Cerebellar cortex (tissue), 1 donor: Measurements from ENCODE around the gene GLIS1.
A peak's percentile ranks its signal among the peaks of the same experiment; 100 is the strongest.

Experiments
- DNase-seq: peaks from one replicate; pipeline ENCODE4 v3.0.0-alpha.2; 2015; ENCODE audit warnings: low spot score

GLIS1 gene

GRCh38 chr1:53548031-53548491 lies 190.9 kb downstream of the GLIS1 start:
- DNase-seq = no peak

DNA sequence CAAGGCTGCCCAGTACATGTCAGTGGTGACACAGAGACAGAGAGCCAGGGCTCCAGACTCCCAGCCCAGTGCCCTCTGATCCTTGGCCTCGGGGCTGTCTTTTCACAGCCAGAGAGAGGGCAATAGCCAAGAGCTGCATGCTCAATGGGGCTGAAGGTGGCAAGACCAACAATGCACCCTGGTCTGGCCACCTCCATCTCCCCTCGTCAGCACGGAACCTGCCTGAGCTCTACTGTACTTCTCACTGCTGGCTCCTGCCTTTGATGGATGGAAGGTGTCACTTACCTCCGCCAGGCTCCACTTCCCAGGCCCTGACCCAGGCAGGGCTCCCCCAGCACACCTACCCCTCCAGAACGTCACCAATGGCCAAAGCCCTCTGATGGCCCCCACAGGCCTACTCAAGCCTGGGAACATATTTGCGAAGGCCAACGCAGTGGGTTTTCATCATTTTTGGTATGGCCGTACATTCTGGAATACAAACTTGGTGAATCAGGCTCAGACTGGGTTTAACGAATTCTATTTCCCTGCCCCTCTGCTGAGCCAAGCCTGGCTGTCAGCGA lies 191.7 kb downstream of the GLIS1 start:
- no peak for DNase-seq

GRCh38 chr1:53546409-53547155 lies 192.4 kb downstream of the GLIS1 start:
- no peak for DNase-seq

DNA sequence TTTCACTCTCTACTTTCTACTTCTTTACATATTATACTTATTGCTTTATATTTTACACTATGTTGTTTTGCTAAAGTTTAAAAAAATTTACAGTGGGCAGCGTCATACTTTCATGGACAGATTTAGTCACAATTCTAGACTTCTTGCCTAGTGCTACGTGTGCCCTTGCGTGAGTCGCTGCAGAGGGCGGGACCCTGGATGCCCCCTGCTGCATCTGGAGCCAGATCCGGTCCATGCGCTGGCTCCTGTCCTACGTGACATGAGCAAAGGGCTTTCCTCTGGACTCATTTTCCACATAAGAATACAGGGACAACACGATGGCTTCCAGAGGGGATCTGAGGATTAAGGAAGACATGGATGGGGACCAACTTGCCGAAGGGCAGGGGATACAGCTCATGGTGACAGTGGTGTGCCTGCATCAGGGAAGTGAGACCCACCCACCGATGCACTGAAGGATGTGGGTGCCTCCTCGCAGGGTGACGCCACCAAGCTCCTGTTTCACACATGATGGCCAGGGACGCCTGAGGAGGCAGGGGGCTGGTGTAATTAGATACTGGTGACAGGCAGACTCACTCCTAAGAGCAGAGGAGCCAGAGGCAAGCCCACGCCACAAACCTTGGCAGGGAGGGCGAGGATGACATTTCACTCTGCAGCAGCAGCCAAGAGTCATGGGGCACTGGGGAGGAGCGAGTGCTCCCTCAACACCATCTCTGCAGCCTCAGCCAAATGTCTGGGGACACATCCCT lies 193.1 kb downstream of the GLIS1 start:
- DNase-seq = no peak

DNA sequence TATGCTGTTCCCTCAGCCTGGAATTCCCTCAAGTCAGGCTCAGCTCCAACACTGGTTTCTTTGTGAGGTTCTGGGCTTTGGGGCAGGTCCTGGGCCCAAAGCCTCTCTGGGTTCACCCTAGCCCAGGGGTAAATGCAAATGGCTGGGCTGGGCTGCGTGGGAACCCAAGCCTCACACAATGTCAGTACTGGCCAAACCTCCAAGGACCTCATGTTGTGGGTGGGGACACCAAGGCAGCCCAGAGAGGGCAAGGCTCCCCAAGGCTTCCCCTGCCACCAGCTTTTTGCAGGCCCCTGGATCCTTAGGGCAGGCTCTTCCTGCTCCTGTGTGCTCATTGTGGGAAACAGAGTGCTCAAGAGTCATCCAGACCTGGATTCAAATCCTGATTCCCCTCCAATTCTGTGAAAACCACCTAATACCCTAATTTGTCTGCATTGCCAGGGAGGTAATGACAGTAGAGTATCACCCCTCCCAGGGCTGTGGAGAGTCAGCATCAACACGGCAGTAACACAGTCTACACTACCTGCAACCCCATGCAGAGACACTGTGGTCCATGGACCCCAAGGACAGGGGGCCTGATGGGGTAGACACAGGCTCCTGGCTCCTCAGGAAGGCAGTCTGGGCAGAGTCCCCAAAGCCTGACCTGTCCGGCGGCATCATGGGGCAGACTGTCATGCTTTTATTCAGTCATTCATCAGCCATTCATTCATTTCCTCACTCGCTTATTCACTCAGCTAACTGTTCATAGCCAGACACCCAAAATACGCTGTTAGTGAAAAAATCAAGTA lies 194.0 kb downstream of the GLIS1 start:
- no peak for DNase-seq

DNA sequence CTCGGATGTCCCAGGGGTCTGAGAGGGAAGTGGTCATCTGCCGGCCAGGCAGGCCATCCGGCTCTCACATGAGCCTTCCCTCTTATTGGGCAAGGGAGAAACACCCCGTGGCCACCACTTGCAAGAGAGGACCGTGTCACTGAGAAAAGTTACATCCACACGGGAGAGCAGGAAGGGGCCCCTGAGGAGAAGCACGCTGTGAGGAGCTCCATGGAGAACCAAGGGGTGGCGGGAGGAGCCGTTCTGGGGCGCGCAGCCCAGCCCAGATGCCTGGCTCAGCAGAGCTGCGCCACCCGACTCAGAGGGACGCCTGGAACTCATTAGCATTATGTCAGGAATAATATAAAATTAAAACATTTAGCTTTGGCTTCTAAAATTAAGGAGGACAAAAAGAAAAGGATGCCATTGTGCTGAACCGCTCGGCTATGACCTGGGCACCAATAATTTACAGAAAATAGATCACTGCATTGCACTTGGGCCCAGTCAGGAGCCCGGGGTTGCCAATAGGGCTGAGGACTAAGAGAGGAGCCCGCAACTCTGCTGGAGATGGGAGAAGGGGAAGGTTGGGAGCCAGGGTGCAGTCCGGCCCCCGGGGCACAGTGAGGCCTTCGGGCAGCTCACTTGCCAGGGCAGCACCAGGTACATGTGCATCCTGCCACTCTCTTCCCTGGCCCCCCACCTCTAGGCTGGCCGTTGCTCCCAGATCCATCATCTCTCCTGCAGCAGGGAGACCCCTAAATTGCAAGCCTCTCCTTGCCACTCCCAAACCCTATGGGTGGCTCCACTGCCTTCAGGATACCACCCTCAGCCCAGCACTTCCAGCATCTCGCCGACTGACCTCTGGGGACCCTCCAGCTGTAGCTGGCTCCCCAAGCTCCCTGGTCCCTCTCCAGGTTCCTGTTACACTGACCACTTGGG lies 194.9 kb downstream of the GLIS1 start:
- no peak for DNase-seq

- no peak for DNase-seq
These were observed 195.7 kb downstream of the GLIS1 start for GRCh38 chr1:53543130-53543777.

GRCh38 chr1:53542551-53542950 lies 196.4 kb downstream of the GLIS1 start:
- DNase-seq = no peak

GRCh38 chr1:53541761-53542550 lies 197.0 kb downstream of the GLIS1 start:
- peak; percentile 8 for DNase-seq

- DNase-seq = no peak
These were observed 197.7 kb downstream of the GLIS1 start for GRCh38 chr1:53541263-53541625.

GRCh38 chr1:53540604-53541262 lies 198.2 kb downstream of the GLIS1 start:
- DNase-seq = no peak

DNA sequence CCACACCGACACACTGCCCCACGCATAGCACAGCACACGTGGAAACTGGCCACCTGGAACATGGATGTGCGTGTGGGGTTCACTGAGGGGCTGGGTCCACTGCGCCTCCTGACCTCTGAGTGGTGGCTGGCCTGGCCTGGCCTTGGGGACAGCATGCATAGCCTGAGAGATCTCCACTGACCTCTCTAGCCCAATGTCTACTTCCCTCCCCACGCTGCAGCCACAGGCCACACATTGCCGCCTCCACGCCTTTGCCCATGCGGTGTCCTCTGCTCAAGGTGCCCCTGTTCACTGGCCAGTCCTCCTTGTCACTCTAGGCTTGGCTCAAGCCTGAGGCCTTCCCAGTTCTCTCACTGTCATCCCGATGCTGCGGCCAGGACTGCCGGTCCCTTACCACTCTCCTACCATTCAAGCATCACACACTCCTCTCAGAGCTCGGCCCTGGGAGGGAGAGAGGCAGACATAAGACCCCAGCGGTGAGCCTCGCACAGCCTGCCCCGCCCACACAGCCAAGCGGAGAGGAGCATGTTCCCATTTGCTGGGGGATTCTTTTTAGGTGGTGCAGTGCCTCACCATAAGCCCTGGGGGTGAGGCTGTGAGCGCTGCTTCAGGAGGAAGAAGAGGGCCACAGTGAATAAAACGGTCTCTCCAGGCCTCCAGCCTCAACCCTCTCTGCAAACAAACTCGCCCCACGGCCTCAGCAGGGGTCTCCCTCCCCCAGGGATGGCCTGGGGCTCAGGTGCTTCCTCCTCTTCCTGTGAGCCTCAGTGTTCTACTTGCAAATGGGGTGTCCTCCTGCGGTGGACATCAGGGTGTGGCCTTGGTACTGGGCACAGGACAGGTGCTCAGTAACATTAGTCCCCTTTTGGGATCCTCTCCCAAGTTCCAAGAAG lies 199.0 kb downstream of the GLIS1 start:
- no peak for DNase-seq

DNA sequence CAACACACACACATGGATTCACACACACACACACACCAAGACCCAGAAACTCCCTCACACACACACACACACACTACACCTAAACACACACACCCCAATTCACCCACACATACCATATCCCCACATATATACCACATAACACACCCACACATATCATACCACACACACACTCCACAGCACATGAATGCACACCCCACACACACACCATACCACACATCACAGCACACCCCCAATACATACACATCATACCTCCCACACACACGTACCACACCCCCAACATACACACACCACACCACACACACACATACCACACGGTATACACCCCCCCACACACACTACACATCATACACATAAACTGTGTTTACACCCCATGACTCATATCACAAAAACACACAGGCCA lies 199.7 kb downstream of the GLIS1 start:
- no peak for DNase-seq

DNA sequence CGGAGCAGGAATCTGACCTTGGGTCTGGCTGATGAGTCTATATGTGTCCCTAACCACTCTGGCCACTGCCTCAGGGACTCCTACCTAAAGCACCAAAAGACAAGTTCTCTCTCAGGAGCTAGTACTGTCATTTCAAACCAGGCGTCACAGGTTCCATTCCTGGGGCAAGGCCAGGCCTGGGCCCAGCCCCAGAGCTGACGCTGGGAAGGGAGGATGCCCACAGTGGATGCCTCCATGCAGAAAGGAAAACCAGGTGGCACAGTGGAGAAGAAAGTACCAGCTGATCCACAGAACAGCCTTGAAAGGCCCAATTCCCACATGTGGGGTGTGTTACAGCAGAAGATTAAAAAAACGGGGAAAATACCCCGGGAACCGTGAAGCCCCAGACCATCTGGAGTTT lies 202.4 kb downstream of the GLIS1 start:
- peak; percentile 50 for DNase-seq

- peak; percentile 52 for DNase-seq
These were observed 203.1 kb downstream of the GLIS1 start for GRCh38 chr1:53535846-53536245.

GRCh38 chr1:53535226-53535625 lies 203.7 kb downstream of the GLIS1 start:
- no peak for DNase-seq

- no peak for DNase-seq
These were observed 206.1 kb downstream of the GLIS1 start for GRCh38 chr1:53532912-53533311.

- DNase-seq = no peak
These were observed 206.6 kb downstream of the GLIS1 start for GRCh38 chr1:53532377-53532776.
